ENCODE measurements around the gene SERINC5. TPM values are rescaled to one million over a fixed set of nuclear protein-coding genes. Genes with fewer than 3 reads are reported as not detected.

Gene SERINC5
- total and polyA plus RNA-seq, 12 donors = 14.4 to 258 (median 88.0) TPM

DNA sequence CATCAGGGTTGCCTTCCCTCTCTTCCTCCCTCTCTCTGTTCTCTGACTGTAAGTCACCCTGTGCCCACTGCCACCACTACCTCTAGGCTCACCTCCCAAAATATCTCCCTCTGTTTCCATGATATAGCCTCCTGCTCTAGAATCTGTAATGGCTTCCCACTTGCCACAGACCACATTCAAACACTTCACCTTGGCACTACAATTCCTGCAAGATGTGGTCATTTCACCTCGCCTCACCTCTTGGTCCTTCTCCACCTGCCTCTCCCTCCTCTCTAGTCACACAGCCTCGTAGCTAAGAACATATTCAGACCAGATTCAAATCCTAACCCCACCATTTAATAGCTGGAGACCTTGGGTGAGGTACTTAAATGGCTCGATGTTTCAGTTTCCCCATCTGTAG lies 56.9 kb downstream of the SERINC5 start:
- Histone ChIP-seq H3K9me3 (replicated peaks in 1 of 3) (no peaks in the 10 kb centered on the region), H3K27ac (peak overlapping the region in 2 of 5 donors; percentile 39 to 43), H3K36me3 (replicated peaks in 1 of 2) (peaks cover 0 to 25% of the 10 kb centered on the region in 2 donors), H3K27me3 (no peaks in the 10 kb centered on the region), H3K4me1 (replicated peaks in 1 of 2) (peaks cover 11 to 26% of the 10 kb centered on the region in 2 donors), H3K4me3 (no peak overlapping the region)
- intact Hi-C loops (cut with DNase I) = no loop called here
- WGBS, 4 donors = 92 to 94% (median 94%) methylated on average over 3 of the region's 3 CpGs
- TF ChIP-seq, protein P1, sequence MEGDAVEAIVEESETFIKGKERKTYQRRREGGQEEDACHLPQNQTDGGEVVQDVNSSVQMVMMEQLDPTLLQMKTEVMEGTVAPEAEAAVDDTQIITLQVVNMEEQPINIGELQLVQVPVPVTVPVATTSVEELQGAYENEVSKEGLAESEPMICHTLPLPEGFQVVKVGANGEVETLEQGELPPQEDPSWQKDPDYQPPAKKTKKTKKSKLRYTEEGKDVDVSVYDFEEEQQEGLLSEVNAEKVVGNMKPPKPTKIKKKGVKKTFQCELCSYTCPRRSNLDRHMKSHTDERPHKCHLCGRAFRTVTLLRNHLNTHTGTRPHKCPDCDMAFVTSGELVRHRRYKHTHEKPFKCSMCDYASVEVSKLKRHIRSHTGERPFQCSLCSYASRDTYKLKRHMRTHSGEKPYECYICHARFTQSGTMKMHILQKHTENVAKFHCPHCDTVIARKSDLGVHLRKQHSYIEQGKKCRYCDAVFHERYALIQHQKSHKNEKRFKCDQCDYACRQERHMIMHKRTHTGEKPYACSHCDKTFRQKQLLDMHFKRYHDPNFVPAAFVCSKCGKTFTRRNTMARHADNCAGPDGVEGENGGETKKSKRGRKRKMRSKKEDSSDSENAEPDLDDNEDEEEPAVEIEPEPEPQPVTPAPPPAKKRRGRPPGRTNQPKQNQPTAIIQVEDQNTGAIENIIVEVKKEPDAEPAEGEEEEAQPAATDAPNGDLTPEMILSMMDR (IDR thresholded peaks at IDR 0.05) = no peak
- TF ChIP-seq POLR2A (IDR thresholded peaks at IDR 0.05) = no peak
- DNase-seq = no peak

GRCh38 chr5:80198399-80198798 lies 57.4 kb downstream of the SERINC5 start:
- H3K36me3 ChIP-seq (replicated peaks in 1 of 2) = peaks cover 0 to 25% of the 10 kb centered on the region in 2 donors
- WGBS, 4 donors = 69 to 83% (median 80%) methylated on average over 7 to 11 of the region's 11 CpGs
- no peak overlapping the region for H3K4me3 ChIP-seq
- H3K4me1 ChIP-seq (replicated peaks in 1 of 2) = peaks cover 16 to 27% of the 10 kb centered on the region in 2 donors
- TF ChIP-seq POLR2A (IDR thresholded peaks at IDR 0.05) = no peak
- TF ChIP-seq, protein P1 (IDR thresholded peaks at IDR 0.05) = no peak
- no peaks in the 10 kb centered on the region for H3K9me3 ChIP-seq (replicated peaks in 1 of 3)
- peak overlapping the region in 2 of 5 donors; percentile 39 to 43 for H3K27ac ChIP-seq
- no peak for DNase-seq
- no peaks in the 10 kb centered on the region for H3K27me3 ChIP-seq
- intact Hi-C loops (cut with DNase I) = no loop called here

- H3K4me3 ChIP-seq = no peak overlapping the region
- no peak for DNase-seq
- TF ChIP-seq, protein P1 (IDR thresholded peaks at IDR 0.05) = no peak
- no peak for TF ChIP-seq POLR2A (IDR thresholded peaks at IDR 0.05)
- H3K9me3 ChIP-seq (replicated peaks in 1 of 3) = no peaks in the 10 kb centered on the region
- H3K27me3 ChIP-seq = no peaks in the 10 kb centered on the region
- no peak overlapping the region for H3K27ac ChIP-seq
- WGBS, 4 donors = 76 to 82% (median 78%) methylated on average over 6 of the region's 6 CpGs
- intact Hi-C loops (cut with DNase I) = no loop called here
- peaks cover 40 to 52% of the 10 kb centered on the region in 2 donors for H3K4me1 ChIP-seq (replicated peaks in 1 of 2)
- peaks cover 0 to 6% of the 10 kb centered on the region in 2 donors for H3K36me3 ChIP-seq (replicated peaks in 1 of 2)
Measured at GRCh38 chr5:80195837-80196400, 59.9 kb downstream of the SERINC5 start.

GRCh38 chr5:80194468-80194867 lies 61.4 kb downstream of the SERINC5 start:
- no peak overlapping the region for H3K4me3 ChIP-seq
- WGBS, 4 donors = 73 to 80% (median 77%) methylated on average over 4 of the region's 4 CpGs
- peaks cover 43 to 62% of the 10 kb centered on the region in 2 donors for H3K4me1 ChIP-seq (replicated peaks in 1 of 2)
- no peaks in the 10 kb centered on the region for H3K9me3 ChIP-seq (replicated peaks in 1 of 3)
- peak overlapping the region in 4 of 5 donors; percentile 26 to 88 (median 72) for H3K27ac ChIP-seq
- TF ChIP-seq POLR2A (IDR thresholded peaks at IDR 0.05) = no peak
- TF ChIP-seq, protein P1 (IDR thresholded peaks at IDR 0.05) = no peak
- no peak for DNase-seq
- H3K36me3 ChIP-seq (replicated peaks in 1 of 2) = no peaks in the 10 kb centered on the region
- H3K27me3 ChIP-seq = no peaks in the 10 kb centered on the region
- intact Hi-C loops (cut with DNase I) = no loop called here

Measured in adrenal gland (tissue), 12 donors.